DLD1 (cell line): ENCODE measurements around the gene ACP7.

Experiments used
- in situ Hi-C: cut with HindIII; loops from 2 replicates; pipeline ENCODE4 v1.10.0; 2017; ENCODE audit warnings: low sequenced_read_pairs

Gene ACP7

GRCh38 chr19:39146091-39146490, 61.9 kb downstream of the ACP7 start:
- in situ Hi-C loops = no loop called here

GRCh38 chr19:39146686-39147450, 62.7 kb downstream of the ACP7 start:
- in situ Hi-C loops = no loop called here

- in situ Hi-C loops = no loop called here
These were observed 63.3 kb downstream of the ACP7 start for GRCh38 chr19:39147480-39147879.

GRCh38 chr19:39148939-39149529, 64.9 kb downstream of the ACP7 start:
- in situ Hi-C loops = no loop called here

- in situ Hi-C loops = no loop called here
These were observed 66.1 kb downstream of the ACP7 start for GRCh38 chr19:39150235-39150634.

GRCh38 chr19:39150807-39151600, 66.8 kb downstream of the ACP7 start:
- in situ Hi-C loops = no loop called here

GRCh38 chr19:39152066-39152465, 67.9 kb downstream of the ACP7 start:
- in situ Hi-C loops = no loop called here

GRCh38 chr19:39154100-39154628, 70.0 kb downstream of the ACP7 start:
- in situ Hi-C loops = no loop called here

- in situ Hi-C loops = no loop called here
These were observed 70.5 kb downstream of the ACP7 start for GRCh38 chr19:39154629-39155100.

- in situ Hi-C loops = no loop called here
These were observed 71.0 kb downstream of the ACP7 start for GRCh38 chr19:39155114-39155700.

GRCh38 chr19:39155741-39156140, 71.6 kb downstream of the ACP7 start:
- in situ Hi-C loops = no loop called here

- in situ Hi-C loops = no loop called here
These were observed 72.4 kb downstream of the ACP7 start for GRCh38 chr19:39156326-39157230.

- in situ Hi-C loops = no loop called here
These were observed 73.3 kb downstream of the ACP7 start for GRCh38 chr19:39157275-39157996.

GRCh38 chr19:39157997-39158389, 73.8 kb downstream of the ACP7 start:
- in situ Hi-C loops = no loop called here

- in situ Hi-C loops = no loop called here
These were observed 74.6 kb downstream of the ACP7 start for GRCh38 chr19:39158646-39159260.

- in situ Hi-C loops = no loop called here
These were observed 76.3 kb downstream of the ACP7 start for GRCh38 chr19:39160523-39160861.
